CD14-positive monocyte (primary cell): Measurements from ENCODE around the gene FHIT. TPM values are rescaled to one million over a fixed set of nuclear protein-coding genes. Genes with fewer than 3 reads are reported as not detected.

Experiments
- DNase-seq, 3 donors: peaks; one replicate each; pipeline ENCODE4 v3.0.0-alpha.2; 2011 to 2022
- H2AFZ ChIP-seq: 2 replicates; pipeline ENCODE4 v1.6.0; 2012; ENCODE audit warnings: mild to moderate bottlenecking, low read depth, low read length, inconsistent platforms; ENCODE audit not compliant: insufficient read depth, poor library complexity, severe bottlenecking
- H3K27ac ChIP-seq, 2 donors: 1 replicate in 1 of 2; 2 replicates in 1 of 2; pipeline ENCODE4 v1.5.1; 2012 to 2013; ENCODE audit warnings: low read length in 2 of 2, control low read depth in 1 of 2, inconsistent platforms in 1 of 2, low read depth in 1 of 2, mild to moderate bottlenecking in 1 of 2
- H3K27me3 ChIP-seq, 2 donors: one replicate each; pipeline versions ENCODE4 v1.6.0 to v1.6.1; 2011 to 2013; ENCODE audit warnings: low read length in 2 of 2; ENCODE audit not compliant: control insufficient read depth in 2 of 2, insufficient read depth in 2 of 2
- H3K36me3 ChIP-seq, 2 donors: replicated peaks in 1 of 2; 1 replicate in 1 of 2; 2 replicates in 1 of 2; pipeline versions ENCODE4 v1.5.1 to v1.6.1; 2012 to 2013; ENCODE audit warnings: low read length in 2 of 2, control low read depth in 1 of 2, inconsistent platforms in 1 of 2, mild to moderate bottlenecking in 1 of 2; ENCODE audit not compliant: insufficient read depth in 2 of 2, control insufficient read depth in 1 of 2
- H3K4me1 ChIP-seq, 2 donors: 1 replicate in 1 of 2; 2 replicates in 1 of 2; pipeline versions ENCODE4 v1.5.1 to v1.6.1; 2012 to 2013; ENCODE audit warnings: low read length in 2 of 2, control low read depth in 1 of 2, inconsistent platforms in 1 of 2, mild to moderate bottlenecking in 1 of 2, moderate library complexity in 1 of 2; ENCODE audit not compliant: insufficient read depth in 2 of 2, control insufficient read depth in 1 of 2
- H3K4me2 ChIP-seq: replicated peaks from 2 replicates; pipeline ENCODE3; 2012; ENCODE audit warnings: low read length, moderate library complexity, mild to moderate bottlenecking; ENCODE audit not compliant: poor library complexity, severe bottlenecking; ENCODE audit errors: extremely low read depth
- H3K4me3 ChIP-seq, 3 experiments: fragments of 200-600 bp in 1 of 3; sonication (generic) in 1 of 3; replicated peaks in 1 of 3; 1 replicate in 2 of 3; 2 replicates in 1 of 3; pipeline ENCODE4 v1.5.1; 2011 to 2013; ENCODE audit warnings: low read length in 3 of 3, mild to moderate bottlenecking in 3 of 3, control low read depth in 2 of 3, low read depth in 2 of 3, inconsistent platforms in 1 of 3, moderate library complexity in 1 of 3
- H3K79me2 ChIP-seq: 2 replicates; pipeline ENCODE4 v1.6.0; 2012; ENCODE audit warnings: mild to moderate bottlenecking, control low read depth, inconsistent platforms, low read length, moderate library complexity; ENCODE audit not compliant: insufficient read depth
- H3K9ac ChIP-seq: 2 replicates; pipeline ENCODE4 v1.6.0; 2017; ENCODE audit warnings: low read length, mild to moderate bottlenecking; ENCODE audit not compliant: insufficient read depth, poor library complexity, severe bottlenecking
- H3K9me3 ChIP-seq, 2 donors: replicated peaks in 1 of 2; 1 replicate in 1 of 2; 2 replicates in 1 of 2; pipeline versions ENCODE4 v1.5.1 to v1.6.1; 2012 to 2013; ENCODE audit warnings: low read length in 2 of 2, control low read depth in 1 of 2; ENCODE audit not compliant: control insufficient read depth in 1 of 2, insufficient read depth in 1 of 2
- H4K20me1 ChIP-seq: 2 replicates; pipeline ENCODE4 v1.6.0; 2012; ENCODE audit warnings: mild to moderate bottlenecking, low read length, control low read depth, moderate library complexity; ENCODE audit not compliant: insufficient read depth
- H3K27ac Mint-ChIP-seq, 7 donors: one replicate each; pipeline ENCODE4 v1.8.0; 2020; ENCODE audit warnings: mild to moderate bottlenecking in 7 of 7, mixed read lengths in 7 of 7, moderate library complexity in 6 of 7, inconsistent platforms in 2 of 7
- H3K27me3 Mint-ChIP-seq, 3 donors: one replicate each; pipeline ENCODE4 v1.8.0; 2021 to 2022; ENCODE audit warnings: low read depth in 3 of 3, mild to moderate bottlenecking in 3 of 3, mixed read lengths in 3 of 3, moderate library complexity in 3 of 3, inconsistent platforms in 1 of 3
- H3K36me3 Mint-ChIP-seq, 2 donors: one replicate each; pipeline ENCODE4 v1.8.0; 2020; ENCODE audit warnings: mixed read lengths in 2 of 2, inconsistent platforms in 1 of 2, mild to moderate bottlenecking in 1 of 2
- H3K4me1 Mint-ChIP-seq: one replicate; pipeline ENCODE4 v1.8.0; 2020; ENCODE audit warnings: mild to moderate bottlenecking, mixed read lengths
- H3K4me3 Mint-ChIP-seq, 2 donors: one replicate each; pipeline ENCODE4 v1.8.0; 2020; ENCODE audit warnings: mild to moderate bottlenecking in 2 of 2, mixed read lengths in 2 of 2, moderate library complexity in 1 of 2
- H3K9me3 Mint-ChIP-seq, 7 donors: one replicate each; pipeline ENCODE4 v1.8.0; 2020 to 2022; ENCODE audit warnings: mixed read lengths in 7 of 7, mild to moderate bottlenecking in 6 of 7, moderate library complexity in 6 of 7, inconsistent platforms in 2 of 7
- WGBS: methylation state at CpG from one replicate; pipeline ENCODE4 v1.1.5; 2013; ENCODE audit warnings: missing lambda C conversion rate; ENCODE audit not compliant: insufficient coverage; 5-methylcytosine and 5-hydroxymethylcytosine counted together
- intact Hi-C, 2 donors: fragments of 100-400 bp; cut with micrococcal nuclease; formaldehyde crosslinking; loops; one replicate each; pipeline versions ENCODE4 v1.15.0 to v1.15.1; 2023
- polyA plus RNA-seq, 3 donors: library from polyadenylated mRNA; depleted of rRNA in 1 of 3; unstranded in 2 of 3; stranded (reverse) in 1 of 3; fragments of 300-500 nt in 2 of 3; fragments of >200 nt in 1 of 3; fragmentation: Illumina TruSeq in 2 of 3; gene quantifications; 1 replicate in 2 of 3; 2 replicates in 1 of 3; pipeline ENCODE4 v1.2.3, GENCODE V29; 2012 to 2021
- TF ChIP-seq, protein P1 (sequence below): fragments of 200-600 bp; IDR thresholded peaks from one replicate; pipeline ENCODE4 v1.8.0; 2022; ENCODE audit warnings: antibody characterized with exemption, mild to moderate bottlenecking

Gene FHIT
- polyA plus RNA-seq, 3 donors = 1.7 to 3.4 (median 3.2) TPM

DNA sequence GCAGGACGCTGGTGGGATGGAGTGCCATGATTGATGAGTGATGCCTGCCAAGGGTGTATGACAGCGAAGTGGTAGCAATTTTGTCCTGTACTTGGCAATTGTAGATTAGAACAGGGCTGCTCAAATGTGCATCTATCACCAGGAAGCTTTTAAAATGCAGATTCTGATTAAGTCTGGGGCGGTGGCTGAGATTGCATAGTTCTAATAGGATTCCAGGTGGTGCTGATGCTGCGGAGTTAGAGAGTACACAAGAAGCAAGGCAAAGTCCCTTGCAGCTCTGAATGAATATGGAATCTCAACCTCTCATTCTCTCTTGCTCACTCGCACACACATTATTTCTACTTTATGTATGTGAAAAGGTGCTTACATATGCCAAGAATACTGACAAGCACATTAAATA lies 670.4 kb downstream of the FHIT start:
- Mint-ChIP-seq H3K27ac (no peak overlapping the region), H3K4me3 (no peak overlapping the region), H3K9me3 (no peaks in the 10 kb centered on the region), H3K27me3 (no peaks in the 10 kb centered on the region), H3K36me3 (no peaks in the 10 kb centered on the region), H3K4me1 (peaks cover 2% of the 10 kb centered on the region)
- Histone ChIP-seq H3K27me3 (no peaks in the 10 kb centered on the region), H3K4me1 (no peaks in the 10 kb centered on the region), H3K9ac (no peak overlapping the region), H2AFZ (no peak overlapping the region), H3K9me3 (no peaks in the 10 kb centered on the region), H3K27ac (no peak overlapping the region), H3K79me2 (no peaks in the 10 kb centered on the region), H3K36me3 (no peaks in the 10 kb centered on the region), H3K4me2 (no peak overlapping the region), H4K20me1 (no peaks in the 10 kb centered on the region), H3K4me3 (no peak overlapping the region)
- WGBS = 87% methylated on average over 2 of the region's 5 CpGs
- DNase-seq = no peak
- TF ChIP-seq, protein P1, sequence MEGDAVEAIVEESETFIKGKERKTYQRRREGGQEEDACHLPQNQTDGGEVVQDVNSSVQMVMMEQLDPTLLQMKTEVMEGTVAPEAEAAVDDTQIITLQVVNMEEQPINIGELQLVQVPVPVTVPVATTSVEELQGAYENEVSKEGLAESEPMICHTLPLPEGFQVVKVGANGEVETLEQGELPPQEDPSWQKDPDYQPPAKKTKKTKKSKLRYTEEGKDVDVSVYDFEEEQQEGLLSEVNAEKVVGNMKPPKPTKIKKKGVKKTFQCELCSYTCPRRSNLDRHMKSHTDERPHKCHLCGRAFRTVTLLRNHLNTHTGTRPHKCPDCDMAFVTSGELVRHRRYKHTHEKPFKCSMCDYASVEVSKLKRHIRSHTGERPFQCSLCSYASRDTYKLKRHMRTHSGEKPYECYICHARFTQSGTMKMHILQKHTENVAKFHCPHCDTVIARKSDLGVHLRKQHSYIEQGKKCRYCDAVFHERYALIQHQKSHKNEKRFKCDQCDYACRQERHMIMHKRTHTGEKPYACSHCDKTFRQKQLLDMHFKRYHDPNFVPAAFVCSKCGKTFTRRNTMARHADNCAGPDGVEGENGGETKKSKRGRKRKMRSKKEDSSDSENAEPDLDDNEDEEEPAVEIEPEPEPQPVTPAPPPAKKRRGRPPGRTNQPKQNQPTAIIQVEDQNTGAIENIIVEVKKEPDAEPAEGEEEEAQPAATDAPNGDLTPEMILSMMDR = no peak
- intact Hi-C loops = no loop called here

DNA sequence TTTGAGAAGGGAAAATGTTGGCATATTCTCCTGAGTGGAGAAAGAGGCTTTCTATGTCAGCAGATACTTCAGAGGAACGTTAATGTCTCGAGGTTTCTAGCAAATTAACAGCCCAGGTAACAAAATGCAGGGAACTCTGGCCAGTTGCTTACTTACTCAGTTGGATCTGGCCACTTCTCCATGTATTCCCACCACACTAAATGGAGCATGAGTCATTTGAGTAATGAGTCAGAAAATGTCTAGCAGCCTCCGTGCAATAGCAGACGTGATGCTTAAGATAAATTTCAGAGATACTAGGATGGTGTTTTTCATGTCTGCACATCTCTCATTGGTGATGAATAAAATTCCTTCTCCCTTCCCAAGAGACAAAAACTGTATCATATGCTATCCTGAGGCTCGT lies 671.5 kb downstream of the FHIT start:
- Histone ChIP-seq H3K9ac (no peak overlapping the region), H3K36me3 (no peaks in the 10 kb centered on the region), H3K79me2 (no peaks in the 10 kb centered on the region), H3K27ac (no peak overlapping the region), H3K4me3 (no peak overlapping the region), H4K20me1 (no peaks in the 10 kb centered on the region), H2AFZ (no peak overlapping the region), H3K4me2 (no peak overlapping the region), H3K9me3 (no peaks in the 10 kb centered on the region), H3K4me1 (no peaks in the 10 kb centered on the region), H3K27me3 (no peaks in the 10 kb centered on the region)
- Mint-ChIP-seq H3K4me1 (peaks cover 5% of the 10 kb centered on the region), H3K9me3 (no peaks in the 10 kb centered on the region), H3K27ac (no peak overlapping the region), H3K36me3 (no peaks in the 10 kb centered on the region), H3K27me3 (no peaks in the 10 kb centered on the region), H3K4me3 (no peak overlapping the region)
- intact Hi-C loops = no loop called here
- no peak for DNase-seq
- no CpG with 5 or more reads among the region's 5 CpGs for WGBS
- TF ChIP-seq, protein P1 = no peak
